ENCODE results near the gene MAP4K4. TPM values are rescaled to one million over a fixed set of nuclear protein-coding genes. Genes with fewer than 3 reads are reported as not detected.

Gene MAP4K4
- total and polyA plus RNA-seq, 2 of the 4 experiments (the other 2 are of a cell fraction), result 89.4 to 124 TPM

DNA sequence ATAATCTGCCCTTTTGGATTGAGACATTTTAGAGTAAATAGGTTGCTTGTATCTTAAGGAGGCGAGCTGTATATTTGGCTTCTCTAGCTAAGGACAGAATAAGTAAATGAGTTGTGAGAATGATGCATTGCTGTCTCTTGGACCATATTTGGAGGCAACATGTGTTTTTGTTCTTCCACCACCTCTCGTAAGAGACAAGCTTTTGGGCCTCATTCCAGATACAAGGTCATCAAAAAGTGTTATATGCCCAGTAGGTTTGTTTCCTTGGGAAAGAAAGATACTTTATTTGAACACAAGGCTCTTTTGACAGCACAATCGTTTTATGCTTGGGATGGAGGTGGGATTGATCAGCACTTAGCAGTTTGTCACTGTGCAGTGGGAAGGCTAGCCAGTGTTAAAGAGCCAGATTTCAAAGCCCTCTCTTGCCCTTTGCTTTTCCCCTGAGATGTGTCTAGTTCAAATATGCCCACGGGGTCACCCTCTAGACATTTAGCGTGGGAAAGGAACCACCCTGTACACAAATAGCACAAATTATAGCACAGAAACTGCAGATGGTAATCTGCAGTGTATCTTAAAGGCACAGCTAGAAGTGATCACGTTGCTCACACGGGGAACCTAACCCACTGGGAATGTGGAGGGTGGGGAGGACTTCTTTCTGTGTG lies 131.3 kb downstream of the MAP4K4 start:
- CTCF ChIA-PET, result interaction anchor here (0.8 kb wide), 1 partner anchor 12 kb away, joined by 3 read pairs; no protein-coding TSS in a partner anchor
- no peak for ATAC-seq (ENCODE audit: low read depth)
- peaks cover 25% of the 10 kb centered on the region for H3K4me1 ChIP-seq (ENCODE audit: control insufficient read depth, insufficient read depth, low read length)

More for the DNA sequence above, 131.3 kb downstream of the MAP4K4 start:
- WGBS, 2 experiments (ENCODE audit: extremely low coverage in 2 of 2, insufficient read length in 1 of 2), result no CpG with 5 or more reads among the region's 7 CpGs
- TF ChIP-seq USF2 (IDR thresholded peaks at IDR 0.05; ENCODE audit: low read depth, low read length), result 0 out of 2 replicates have a peak, but pooled peaks have one; percentile 8
- TF ChIP-seq, protein P1, sequence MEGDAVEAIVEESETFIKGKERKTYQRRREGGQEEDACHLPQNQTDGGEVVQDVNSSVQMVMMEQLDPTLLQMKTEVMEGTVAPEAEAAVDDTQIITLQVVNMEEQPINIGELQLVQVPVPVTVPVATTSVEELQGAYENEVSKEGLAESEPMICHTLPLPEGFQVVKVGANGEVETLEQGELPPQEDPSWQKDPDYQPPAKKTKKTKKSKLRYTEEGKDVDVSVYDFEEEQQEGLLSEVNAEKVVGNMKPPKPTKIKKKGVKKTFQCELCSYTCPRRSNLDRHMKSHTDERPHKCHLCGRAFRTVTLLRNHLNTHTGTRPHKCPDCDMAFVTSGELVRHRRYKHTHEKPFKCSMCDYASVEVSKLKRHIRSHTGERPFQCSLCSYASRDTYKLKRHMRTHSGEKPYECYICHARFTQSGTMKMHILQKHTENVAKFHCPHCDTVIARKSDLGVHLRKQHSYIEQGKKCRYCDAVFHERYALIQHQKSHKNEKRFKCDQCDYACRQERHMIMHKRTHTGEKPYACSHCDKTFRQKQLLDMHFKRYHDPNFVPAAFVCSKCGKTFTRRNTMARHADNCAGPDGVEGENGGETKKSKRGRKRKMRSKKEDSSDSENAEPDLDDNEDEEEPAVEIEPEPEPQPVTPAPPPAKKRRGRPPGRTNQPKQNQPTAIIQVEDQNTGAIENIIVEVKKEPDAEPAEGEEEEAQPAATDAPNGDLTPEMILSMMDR (conservative IDR thresholded peaks at IDR 0.05; ENCODE audit: low read depth, low read length), result no peak
- TF ChIP-seq RAD21 (IDR thresholded peaks at IDR 0.05; ENCODE audit: low read length), result no peak
- TF ChIP-seq CEBPB (IDR thresholded peaks at IDR 0.05; ENCODE audit: low read depth, low read length), result no peak
- no peak overlapping the region; the same call in 1 of the 2 replicates for H3K56ac ChIP-seq (ENCODE audit: extremely low read depth, insufficient read depth, low read length)
- peaks cover 26% of the 10 kb centered on the region for H3K36me3 ChIP-seq (ENCODE audit: control insufficient read depth, insufficient read depth, low read length)
- BruUV-seq (replicated peaks), result no TSS peak
- H3K4me2 ChIP-seq (ENCODE audit: low read depth, low read length), result peak overlapping the region; percentile 34
- H3K9me3 ChIP-seq (ENCODE audit: control insufficient read depth, insufficient read depth, low read length), result no peaks in the 10 kb centered on the region
- H3K14ac ChIP-seq (replicated peaks; ENCODE audit: low read depth, low read length), result peak overlapping the region; percentile 64
- peak overlapping the region in 1 of 2 experiments; percentile 46; a peak in 1 of 4 replicates for H4K8ac ChIP-seq (ENCODE audit: low read depth in 2 of 2, low read length in 2 of 2)
- peak overlapping the region; percentile 52 for H4K91ac ChIP-seq (ENCODE audit: insufficient read depth, low read depth, low read length)
- H3K9ac ChIP-seq (ENCODE audit: low read depth, low read length), result no peak overlapping the region
- in situ Hi-C loops (cut with MboI; ENCODE audit: low sequenced_read_pairs) (no loop called here), intact Hi-C loops (cut with micrococcal nuclease) (no loop called here), dilution Hi-C loops (cut with HindIII; ENCODE audit: low sequenced_read_pairs, unreplicated experiment) (no loop called here)
- no peak overlapping the region for H2AFZ ChIP-seq (replicated peaks; ENCODE audit: low read length, poor library complexity)
- H3K4me3 ChIP-seq (ENCODE audit: insufficient read depth, low read depth, low read length), result no peak overlapping the region
- peaks cover 37 to 62% of the 10 kb centered on the region in 2 experiments for H3K79me1 ChIP-seq (ENCODE audit: low read depth in 1 of 2, low read length in 2 of 2)
- peak overlapping the region; percentile 17; the same call in 1 of the 2 replicates for H2BK120ac ChIP-seq (ENCODE audit: low read depth, low read length)
- H3K18ac ChIP-seq (ENCODE audit: low read depth, low read length), result peak overlapping the region; percentile 63; the same call in 1 of the 2 replicates
- H2BK20ac ChIP-seq (ENCODE audit: low read depth, low read length), result peak overlapping the region; percentile 2
- peak overlapping the region; percentile 2 for H2AK9ac ChIP-seq (replicated peaks; ENCODE audit: low read depth, low read length, poor library complexity)
- peak overlapping the region; percentile 3 for H2AK5ac ChIP-seq (ENCODE audit: low read depth, low read length)
- H3K27ac ChIP-seq (ENCODE audit: insufficient read depth, low read length), result peak overlapping the region; percentile 10; the same call in 1 of the 2 replicates
- H3K9me1 ChIP-seq (ENCODE audit: insufficient read depth, low read length), result peaks cover 28% of the 10 kb centered on the region
- peak overlapping the region; percentile 37; the same call in 1 of the 2 replicates for H4K5ac ChIP-seq (ENCODE audit: low read depth, low read length)
- peak overlapping the region; percentile 49; the same call in 2 of the 3 replicates for H2BK15ac ChIP-seq (ENCODE audit: low read depth, low read length)
- peak overlapping the region; percentile 57 for H2BK5ac ChIP-seq (ENCODE audit: low read depth, low read length, poor library complexity, severe bottlenecking)
- peak overlapping the region; percentile 39 for H3K23ac ChIP-seq (ENCODE audit: low read depth, low read length)
- H3K27me3 ChIP-seq (ENCODE audit: control insufficient read depth, insufficient read depth, low read length), result no peaks in the 10 kb centered on the region
- H4K20me1 ChIP-seq (ENCODE audit: insufficient read depth, low read length), result peaks cover 40% of the 10 kb centered on the region; the same call in 1 of the 2 replicates
- POLR2A ChIA-PET (ENCODE audit: unreplicated experiment), result no interaction called here
- no peak for DNase-seq
- H3K4ac ChIP-seq (ENCODE audit: low read depth, low read length), result peak overlapping the region; percentile 57
